ENCODE measurements around the gene LMAN2.

Gene LMAN2

GRCh38 chr5:177351392-177352329 is at the start of gene LMAN2:
Gene LMAN2 (minus strand): TSS chr5:177351668. CDS start chr5:177351647, 21 bp downstream.
- DNase-seq (ENCODE audit: low read depth): peak; percentile 96

GRCh38 chr5:177399997-177400868 is 48.8 kb upstream of the LMAN2 start, which contains the start of gene PFN3:
Gene PFN3 (minus strand): TSS chr5:177400661. CDS start chr5:177400576, 85 bp downstream.
- no peak for DNase-seq (ENCODE audit: low read depth)

GRCh38 chr5:177397875-177398390 is 46.5 kb upstream of the LMAN2 start:
- DNase-seq (ENCODE audit: low read depth): no peak

GRCh38 chr5:177396807-177397206 is 45.3 kb upstream of the LMAN2 start:
- DNase-seq (ENCODE audit: low read depth): no peak

- no peak for DNase-seq (ENCODE audit: low read depth)
These were observed 44.6 kb upstream of the LMAN2 start for GRCh38 chr5:177396078-177396477.

GRCh38 chr5:177393990-177394389 is 42.5 kb upstream of the LMAN2 start:
- no peak for DNase-seq (ENCODE audit: low read depth)

GRCh38 chr5:177393206-177393765 is 41.8 kb upstream of the LMAN2 start:
- no peak for DNase-seq (ENCODE audit: low read depth)

- no peak for DNase-seq (ENCODE audit: low read depth)
These were observed 41.3 kb upstream of the LMAN2 start for GRCh38 chr5:177392765-177393164.

- DNase-seq (ENCODE audit: low read depth): peak; percentile 56
These were observed 39.2 kb upstream of the LMAN2 start for GRCh38 chr5:177390363-177391300.

- peak; percentile 63 for DNase-seq (ENCODE audit: low read depth)
These were observed 38.0 kb upstream of the LMAN2 start for GRCh38 chr5:177389241-177390169.

GRCh38 chr5:177388521-177389052 is 37.1 kb upstream of the LMAN2 start:
- DNase-seq (ENCODE audit: low read depth): no peak

GRCh38 chr5:177387405-177387804 is 35.9 kb upstream of the LMAN2 start:
- no peak for DNase-seq (ENCODE audit: low read depth)

GRCh38 chr5:177386542-177386941 is 35.1 kb upstream of the LMAN2 start:
- no peak for DNase-seq (ENCODE audit: low read depth)

- no peak for DNase-seq (ENCODE audit: low read depth)
These were observed 34.3 kb upstream of the LMAN2 start for GRCh38 chr5:177385720-177386119.

GRCh38 chr5:177384134-177384533 is 32.7 kb upstream of the LMAN2 start, which contains the start of gene SLC34A1:
Gene SLC34A1 (plus strand): TSS chr5:177384434. CDS start chr5:177385742, 1,308 bp downstream.
- no peak for DNase-seq (ENCODE audit: low read depth)

GRCh38 chr5:177383181-177383580 is 31.7 kb upstream of the LMAN2 start:
- DNase-seq (ENCODE audit: low read depth): no peak

GRCh38 chr5:177382423-177383029 is 31.1 kb upstream of the LMAN2 start:
- DNase-seq (ENCODE audit: low read depth): peak; percentile 31

- no peak for DNase-seq (ENCODE audit: low read depth)
These were observed 29.3 kb upstream of the LMAN2 start for GRCh38 chr5:177380805-177381126.

Measured in fibroblast of gingiva (primary cell).